Measurements from ENCODE around the gene ARHGAP28.
"Not testable (repeated sequence)": the region's sequence is repeated elsewhere in the genome, so short reads cannot be mapped to it uniquely, and the experiment has no call there.

Gene ARHGAP28

GRCh38 chr18:6837904-6838303, 108.4 kb downstream of the ARHGAP28 start:
- Histone ChIP-seq H3K27ac (ENCODE audit: low read depth, low read length) (no peak overlapping the region), H3K4me1 (ENCODE audit: control insufficient read depth, insufficient read depth, low read length, unreplicated experiment) (no peaks in the 10 kb centered on the region), H3K27me3 (ENCODE audit: insufficient read depth, low read length) (no peaks in the 10 kb centered on the region), H2AFZ (ENCODE audit: low read length, unreplicated experiment) (no peak overlapping the region), H3K36me3 (ENCODE audit: insufficient read depth, low read length) (no peaks in the 10 kb centered on the region), H3K79me2 (ENCODE audit: control insufficient read depth, insufficient read depth, low read length, unreplicated experiment) (no peaks in the 10 kb centered on the region), H3K4me3 (ENCODE audit: low read depth, low read length) (no peak overlapping the region)

GRCh38 chr18:6842081-6842480, 112.6 kb downstream of the ARHGAP28 start:
- H2AFZ ChIP-seq (ENCODE audit: low read length, unreplicated experiment): no peak overlapping the region

GRCh38 chr18:6843308-6843707, 113.8 kb downstream of the ARHGAP28 start:
- Histone ChIP-seq H3K79me2 (ENCODE audit: control insufficient read depth, insufficient read depth, low read length, unreplicated experiment) (no peaks in the 10 kb centered on the region), H3K27ac (ENCODE audit: low read depth, low read length) (no peak overlapping the region), H3K27me3 (ENCODE audit: insufficient read depth, low read length) (no peaks in the 10 kb centered on the region), H3K4me3 (ENCODE audit: low read depth, low read length) (no peak overlapping the region), H2AFZ (ENCODE audit: low read length, unreplicated experiment) (no peak overlapping the region), H3K36me3 (ENCODE audit: insufficient read depth, low read length) (no peaks in the 10 kb centered on the region), H3K4me1 (ENCODE audit: control insufficient read depth, insufficient read depth, low read length, unreplicated experiment) (no peaks in the 10 kb centered on the region)

More at GRCh38 chr18:6842081-6842480, 112.6 kb downstream of the ARHGAP28 start:
- H3K27ac ChIP-seq (ENCODE audit: low read depth, low read length): no peak overlapping the region
- no peak overlapping the region for H3K4me3 ChIP-seq (ENCODE audit: low read depth, low read length)
- H3K79me2 ChIP-seq (ENCODE audit: control insufficient read depth, insufficient read depth, low read length, unreplicated experiment): no peaks in the 10 kb centered on the region
- no peaks in the 10 kb centered on the region for H3K36me3 ChIP-seq (ENCODE audit: insufficient read depth, low read length)
- no peaks in the 10 kb centered on the region for H3K4me1 ChIP-seq (ENCODE audit: control insufficient read depth, insufficient read depth, low read length, unreplicated experiment)
- H3K27me3 ChIP-seq (ENCODE audit: insufficient read depth, low read length): no peaks in the 10 kb centered on the region

- not testable (repeated sequence) for H3K27me3 ChIP-seq (ENCODE audit: insufficient read depth, low read length); H3K4me3 ChIP-seq (ENCODE audit: low read depth, low read length); H3K27ac ChIP-seq (ENCODE audit: low read depth, low read length); H2AFZ ChIP-seq (ENCODE audit: low read length, unreplicated experiment); H3K79me2 ChIP-seq (ENCODE audit: control insufficient read depth, insufficient read depth, low read length, unreplicated experiment); H3K36me3 ChIP-seq (ENCODE audit: insufficient read depth, low read length); H3K4me1 ChIP-seq (ENCODE audit: control insufficient read depth, insufficient read depth, low read length, unreplicated experiment)
Measured at GRCh38 chr18:6845521-6845920, 116.0 kb downstream of the ARHGAP28 start.

GRCh38 chr18:6850396-6850795, 120.9 kb downstream of the ARHGAP28 start:
- H3K4me3 ChIP-seq (ENCODE audit: low read depth, low read length): no peak overlapping the region
- H2AFZ ChIP-seq (ENCODE audit: low read length, unreplicated experiment): no peak overlapping the region
- no peaks in the 10 kb centered on the region for H3K4me1 ChIP-seq (ENCODE audit: control insufficient read depth, insufficient read depth, low read length, unreplicated experiment)
- H3K79me2 ChIP-seq (ENCODE audit: control insufficient read depth, insufficient read depth, low read length, unreplicated experiment): no peaks in the 10 kb centered on the region
- H3K27ac ChIP-seq (ENCODE audit: low read depth, low read length): no peak overlapping the region
- H3K27me3 ChIP-seq (ENCODE audit: insufficient read depth, low read length): no peaks in the 10 kb centered on the region
- H3K36me3 ChIP-seq (ENCODE audit: insufficient read depth, low read length): no peaks in the 10 kb centered on the region

GRCh38 chr18:6851480-6851879, 122.0 kb downstream of the ARHGAP28 start:
- H3K36me3 ChIP-seq (ENCODE audit: insufficient read depth, low read length): no peaks in the 10 kb centered on the region
- H3K4me3 ChIP-seq (ENCODE audit: low read depth, low read length): no peak overlapping the region
- H3K4me1 ChIP-seq (ENCODE audit: control insufficient read depth, insufficient read depth, low read length, unreplicated experiment): no peaks in the 10 kb centered on the region
- H2AFZ ChIP-seq (ENCODE audit: low read length, unreplicated experiment): no peak overlapping the region
- no peak overlapping the region for H3K27ac ChIP-seq (ENCODE audit: low read depth, low read length)
- no peaks in the 10 kb centered on the region for H3K27me3 ChIP-seq (ENCODE audit: insufficient read depth, low read length)
- H3K79me2 ChIP-seq (ENCODE audit: control insufficient read depth, insufficient read depth, low read length, unreplicated experiment): no peaks in the 10 kb centered on the region

GRCh38 chr18:6854811-6855210, 125.3 kb downstream of the ARHGAP28 start:
- Histone ChIP-seq H3K27ac (ENCODE audit: low read depth, low read length) (no peak overlapping the region), H3K36me3 (ENCODE audit: insufficient read depth, low read length) (no peaks in the 10 kb centered on the region), H3K79me2 (ENCODE audit: control insufficient read depth, insufficient read depth, low read length, unreplicated experiment) (no peaks in the 10 kb centered on the region), H3K27me3 (ENCODE audit: insufficient read depth, low read length) (no peaks in the 10 kb centered on the region), H2AFZ (ENCODE audit: low read length, unreplicated experiment) (no peak overlapping the region), H3K4me1 (ENCODE audit: control insufficient read depth, insufficient read depth, low read length, unreplicated experiment) (no peaks in the 10 kb centered on the region), H3K4me3 (ENCODE audit: low read depth, low read length) (no peak overlapping the region)

GRCh38 chr18:6855767-6856166, 126.3 kb downstream of the ARHGAP28 start:
- no peak overlapping the region for H2AFZ ChIP-seq (ENCODE audit: low read length, unreplicated experiment)
- H3K4me3 ChIP-seq (ENCODE audit: low read depth, low read length): no peak overlapping the region
- H3K27me3 ChIP-seq (ENCODE audit: insufficient read depth, low read length): no peaks in the 10 kb centered on the region
- no peaks in the 10 kb centered on the region for H3K79me2 ChIP-seq (ENCODE audit: control insufficient read depth, insufficient read depth, low read length, unreplicated experiment)
- H3K4me1 ChIP-seq (ENCODE audit: control insufficient read depth, insufficient read depth, low read length, unreplicated experiment): no peaks in the 10 kb centered on the region
- H3K36me3 ChIP-seq (ENCODE audit: insufficient read depth, low read length): no peaks in the 10 kb centered on the region
- no peak overlapping the region for H3K27ac ChIP-seq (ENCODE audit: low read depth, low read length)

GRCh38 chr18:6857300-6857699, 127.8 kb downstream of the ARHGAP28 start:
- Histone ChIP-seq H3K4me3 (ENCODE audit: low read depth, low read length) (no peak overlapping the region), H3K4me1 (ENCODE audit: control insufficient read depth, insufficient read depth, low read length, unreplicated experiment) (no peaks in the 10 kb centered on the region), H2AFZ (ENCODE audit: low read length, unreplicated experiment) (no peak overlapping the region), H3K36me3 (ENCODE audit: insufficient read depth, low read length) (no peaks in the 10 kb centered on the region), H3K27me3 (ENCODE audit: insufficient read depth, low read length) (no peaks in the 10 kb centered on the region), H3K79me2 (ENCODE audit: control insufficient read depth, insufficient read depth, low read length, unreplicated experiment) (no peaks in the 10 kb centered on the region), H3K27ac (ENCODE audit: low read depth, low read length) (no peak overlapping the region)

GRCh38 chr18:6859676-6860422, 130.3 kb downstream of the ARHGAP28 start:
- Histone ChIP-seq H2AFZ (ENCODE audit: low read length, unreplicated experiment) (no peak overlapping the region), H3K4me1 (ENCODE audit: control insufficient read depth, insufficient read depth, low read length, unreplicated experiment) (no peaks in the 10 kb centered on the region), H3K27ac (ENCODE audit: low read depth, low read length) (no peak overlapping the region), H3K36me3 (ENCODE audit: insufficient read depth, low read length) (no peaks in the 10 kb centered on the region), H3K27me3 (ENCODE audit: insufficient read depth, low read length) (no peaks in the 10 kb centered on the region), H3K4me3 (ENCODE audit: low read depth, low read length) (no peak overlapping the region), H3K79me2 (ENCODE audit: control insufficient read depth, insufficient read depth, low read length, unreplicated experiment) (no peaks in the 10 kb centered on the region)

- Histone ChIP-seq H3K27ac (ENCODE audit: low read depth, low read length) (no peak overlapping the region), H3K4me3 (ENCODE audit: low read depth, low read length) (no peak overlapping the region), H3K27me3 (ENCODE audit: insufficient read depth, low read length) (no peaks in the 10 kb centered on the region), H3K36me3 (ENCODE audit: insufficient read depth, low read length) (no peaks in the 10 kb centered on the region), H2AFZ (ENCODE audit: low read length, unreplicated experiment) (no peak overlapping the region), H3K79me2 (ENCODE audit: control insufficient read depth, insufficient read depth, low read length, unreplicated experiment) (no peaks in the 10 kb centered on the region), H3K4me1 (ENCODE audit: control insufficient read depth, insufficient read depth, low read length, unreplicated experiment) (no peaks in the 10 kb centered on the region)
Measured at GRCh38 chr18:6860804-6861448, 131.4 kb downstream of the ARHGAP28 start.
